ENCODE results near the gene ZNF580.

Gene ZNF580

GRCh38 chr19:55624109-55625003 lies 16.4 kb upstream of the ZNF580 start, which contains the start of gene ZNF784:
Gene ZNF784, minus strand, starts transcription at chr19:55624566. Its CDS starts 5 bp downstream, at chr19:55624561.
- DNase-seq (ENCODE audit: low spot score) = peak; percentile 91

- no peak for DNase-seq (ENCODE audit: low spot score)
Observed at GRCh38 chr19:55625004-55625326, 15.8 kb upstream of the ZNF580 start.

- DNase-seq (ENCODE audit: low spot score) = no peak
Observed at GRCh38 chr19:55626350-55626749, 14.5 kb upstream of the ZNF580 start.

GRCh38 chr19:55632463-55632834 lies 8.4 kb upstream of the ZNF580 start:
- DNase-seq (ENCODE audit: low spot score) = peak; percentile 94

- DNase-seq (ENCODE audit: low spot score) = no peak
Observed at GRCh38 chr19:55633861-55634260, 6.9 kb upstream of the ZNF580 start.

- no peak for DNase-seq (ENCODE audit: low spot score)
Observed at GRCh38 chr19:55635334-55635717, 5.5 kb upstream of the ZNF580 start.

GRCh38 chr19:55635856-55636440 lies 4.9 kb upstream of the ZNF580 start:
- DNase-seq (ENCODE audit: low spot score) = no peak

GRCh38 chr19:55636723-55637122 lies 4.1 kb upstream of the ZNF580 start:
- DNase-seq (ENCODE audit: low spot score) = no peak

GRCh38 chr19:55637534-55637933 lies 3.3 kb upstream of the ZNF580 start:
- DNase-seq (ENCODE audit: low spot score) = no peak

GRCh38 chr19:55638864-55639359 lies 1.9 kb upstream of the ZNF580 start:
- DNase-seq (ENCODE audit: low spot score) = peak; percentile 33

GRCh38 chr19:55640043-55640576 lies 692 bp upstream of the ZNF580 start:
- DNase-seq (ENCODE audit: low spot score) = peak; percentile 80

GRCh38 chr19:55641426-55642152 lies 787 bp downstream of the ZNF580 start:
- DNase-seq (ENCODE audit: low spot score) = peak; percentile 31

GRCh38 chr19:55642153-55643002 lies 1.6 kb downstream of the ZNF580 start:
- DNase-seq (ENCODE audit: low spot score) = peak; percentile 36

GRCh38 chr19:55643003-55643886 lies 2.4 kb downstream of the ZNF580 start, which contains the start of gene ZNF581:
Gene ZNF581, plus strand, starts transcription at chr19:55643649. Its CDS starts 923 bp downstream, at chr19:55644572.
- peak; percentile 84 for DNase-seq (ENCODE audit: low spot score)

GRCh38 chr19:55643887-55644176 lies 3.0 kb downstream of the ZNF580 start:
- DNase-seq (ENCODE audit: low spot score) = no peak

GRCh38 chr19:55644191-55644833 lies 3.5 kb downstream of the ZNF580 start:
- no peak for DNase-seq (ENCODE audit: low spot score)

GRCh38 chr19:55644842-55645511 lies 4.2 kb downstream of the ZNF580 start:
- peak; percentile 82 for DNase-seq (ENCODE audit: low spot score)

- no peak for DNase-seq (ENCODE audit: low spot score)
Observed at GRCh38 chr19:55645512-55645881, 4.7 kb downstream of the ZNF580 start.

GRCh38 chr19:55646889-55647731 lies 6.3 kb downstream of the ZNF580 start:
- no peak for DNase-seq (ENCODE audit: low spot score)
